Ramos (cell line): ENCODE results near the gene COIL.
"Not testable (repeated sequence)": the region's sequence is repeated elsewhere in the genome, so short reads cannot be mapped to it uniquely, and the experiment has no call there.

Experiments used
- in situ Hi-C: fragments of 300-500 bp; cut with MboI; formaldehyde crosslinking; loops from one replicate; pipeline ENCODE4 v1.14.3; 2022; ENCODE audit warnings: low sequenced_read_pairs; ENCODE audit not compliant: unreplicated experiment

The COIL gene

DNA sequence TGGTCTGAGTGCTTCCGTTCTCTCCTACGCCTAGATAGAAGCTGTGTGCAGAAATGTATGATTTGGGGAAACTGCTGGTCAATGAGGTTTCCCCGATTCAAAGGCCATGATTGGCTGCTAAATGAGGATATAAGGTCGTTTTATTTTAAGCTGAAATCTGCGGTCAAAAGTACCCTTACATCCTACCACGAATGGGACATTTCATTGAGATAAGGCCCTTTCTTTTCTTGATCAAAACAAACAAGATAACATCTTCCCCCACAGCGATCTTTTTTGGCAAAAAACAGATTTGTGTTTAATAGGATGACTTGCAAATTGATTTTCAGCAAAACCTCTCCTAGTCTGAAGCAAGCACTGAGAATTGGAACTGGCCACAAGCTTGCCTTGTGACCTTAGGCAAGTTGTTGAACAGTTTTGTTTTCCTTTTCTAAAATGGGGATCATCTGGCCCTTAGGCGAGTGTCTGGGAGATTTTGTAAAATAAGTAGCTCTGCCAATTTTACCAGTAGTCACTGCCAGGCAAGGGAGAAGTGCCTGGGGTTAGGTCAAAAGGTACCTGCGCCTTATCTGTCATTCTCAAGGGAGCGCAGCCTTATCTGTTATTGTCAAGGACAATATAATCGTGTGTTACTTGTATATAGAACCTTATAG lies 17.7 kb upstream of the COIL start:
- in situ Hi-C loops, result no loop called here

DNA sequence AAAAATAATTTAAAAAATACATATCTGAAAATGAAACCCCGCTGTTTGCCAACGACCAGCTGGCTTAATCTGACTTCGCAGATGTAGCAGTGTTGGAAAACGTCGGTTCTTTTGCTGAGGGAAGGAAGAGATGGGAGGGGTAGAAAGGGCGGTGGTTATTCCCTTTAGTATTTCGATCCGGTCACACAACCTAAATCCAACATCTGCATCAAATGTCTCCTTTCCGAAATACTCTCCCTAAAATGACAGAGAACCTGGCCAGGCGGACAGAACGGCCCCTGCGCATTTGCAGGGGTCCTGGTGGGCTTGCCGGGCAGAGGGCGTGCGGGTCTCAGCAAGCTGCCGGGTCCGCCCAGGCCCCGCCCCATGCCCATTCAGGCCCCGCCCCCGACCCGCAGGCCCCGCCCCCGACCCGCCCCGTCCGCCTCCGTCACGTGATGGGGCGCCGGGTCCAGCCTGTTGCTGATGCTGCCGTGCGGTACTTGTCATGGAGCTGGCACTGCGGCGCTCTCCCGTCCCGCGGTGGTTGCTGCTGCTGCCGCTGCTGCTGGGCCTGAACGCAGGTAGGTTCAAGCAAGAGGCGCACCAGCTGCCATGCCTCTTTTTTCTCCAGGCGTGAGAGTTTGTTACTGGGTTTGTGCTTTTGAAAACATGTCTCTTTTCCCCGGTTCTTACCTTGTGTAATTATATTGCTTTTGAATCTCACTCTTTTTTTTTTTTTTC lies 17.0 kb upstream of the COIL start, which contains the start of gene SCPEP1:
Gene SCPEP1 (plus strand): TSS at position 459 of the 723 bp plus-strand sequence. CDS start 29 bp downstream, at position 488.
- in situ Hi-C loops, result no loop called here

DNA sequence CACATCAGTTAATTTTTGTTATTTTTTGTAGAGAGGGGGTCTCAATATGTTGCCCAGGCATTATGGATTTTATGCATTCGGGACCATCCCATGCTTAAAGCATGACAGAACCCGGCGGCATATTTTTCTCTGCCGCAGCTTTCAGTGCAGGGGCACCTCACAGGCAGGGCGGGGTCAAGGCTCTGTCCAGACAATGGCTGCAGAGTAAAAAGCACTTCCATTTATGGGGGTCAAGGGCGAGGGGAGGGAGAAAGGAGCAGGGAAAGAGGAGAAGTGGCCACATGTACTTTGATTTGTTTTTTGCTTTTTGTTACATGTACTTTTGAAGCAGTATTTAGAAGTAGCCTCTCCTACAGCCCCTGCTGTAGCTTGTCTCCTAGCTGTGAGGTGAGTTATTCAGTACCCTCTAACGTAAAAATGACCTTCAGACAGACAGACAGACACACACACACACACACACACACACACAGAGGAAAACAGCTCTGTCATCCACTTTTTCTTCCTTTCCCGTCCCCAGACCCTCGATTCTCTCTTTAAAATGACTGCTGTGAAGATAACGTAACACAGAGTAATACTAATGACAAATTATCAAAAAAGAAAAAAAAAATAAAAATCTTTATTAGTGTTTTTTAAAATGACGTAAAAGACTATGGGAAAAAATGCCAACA lies 16.2 kb upstream of the COIL start:
- in situ Hi-C loops, result no loop called here

DNA sequence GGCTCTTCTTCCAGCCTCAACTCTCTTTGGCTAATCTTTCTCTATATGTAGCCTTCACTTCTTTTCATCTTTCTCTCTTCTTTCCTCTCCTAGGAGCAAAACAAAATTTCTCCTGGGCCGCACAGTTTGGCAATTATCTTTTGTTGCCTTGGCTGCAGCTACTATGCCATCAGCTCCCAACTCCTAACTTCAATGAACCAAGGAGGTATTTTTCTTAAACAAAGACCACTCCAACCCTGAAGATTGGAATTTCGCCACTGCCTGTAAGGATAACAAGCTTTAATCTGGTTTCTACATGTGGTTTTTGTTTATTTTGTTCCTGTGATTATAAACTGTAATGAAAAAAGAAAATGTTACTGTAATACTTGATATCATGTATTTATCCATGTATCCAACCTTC lies 14.8 kb upstream of the COIL start:
- in situ Hi-C loops, result no loop called here

DNA sequence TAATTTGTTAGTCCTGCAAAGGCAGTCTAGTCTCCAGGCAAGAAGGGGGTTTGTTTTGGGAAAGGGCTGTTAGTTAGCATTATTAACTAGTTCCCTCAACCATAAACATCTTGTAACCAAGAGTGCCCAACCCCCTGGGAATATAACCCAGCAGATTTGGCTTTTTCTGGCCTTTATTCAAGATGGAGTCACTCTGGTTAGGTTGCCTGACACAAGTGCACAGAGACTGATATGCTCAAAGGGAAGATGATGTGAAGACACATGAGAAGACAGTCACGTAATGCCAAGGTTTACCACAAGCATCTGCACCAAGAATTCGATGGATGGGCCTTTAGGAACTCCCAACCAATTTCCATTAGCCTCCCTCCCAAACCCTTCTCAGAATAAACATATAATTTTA lies 13.2 kb upstream of the COIL start:
- in situ Hi-C loops, result no loop called here

DNA sequence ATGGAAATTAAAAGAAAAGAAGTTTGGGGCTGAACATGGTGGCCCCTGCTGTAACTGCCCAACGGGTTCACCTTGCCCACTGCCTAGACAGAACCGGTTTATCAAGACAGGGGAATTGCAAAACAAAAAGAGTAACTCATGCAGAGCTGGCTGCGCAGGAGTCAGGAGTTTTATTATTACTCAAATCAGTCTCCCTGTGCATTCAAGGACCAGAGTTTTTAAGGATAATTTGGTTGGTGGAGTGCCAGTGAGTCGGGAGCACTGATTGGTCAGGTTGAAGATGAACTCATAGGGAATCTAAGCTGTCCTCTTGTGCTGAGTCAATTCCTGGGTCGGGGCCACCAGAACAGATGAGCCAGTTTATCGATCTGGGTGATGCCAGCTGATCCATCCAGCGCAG lies 12.7 kb upstream of the COIL start:
- in situ Hi-C loops, result no loop called here

DNA sequence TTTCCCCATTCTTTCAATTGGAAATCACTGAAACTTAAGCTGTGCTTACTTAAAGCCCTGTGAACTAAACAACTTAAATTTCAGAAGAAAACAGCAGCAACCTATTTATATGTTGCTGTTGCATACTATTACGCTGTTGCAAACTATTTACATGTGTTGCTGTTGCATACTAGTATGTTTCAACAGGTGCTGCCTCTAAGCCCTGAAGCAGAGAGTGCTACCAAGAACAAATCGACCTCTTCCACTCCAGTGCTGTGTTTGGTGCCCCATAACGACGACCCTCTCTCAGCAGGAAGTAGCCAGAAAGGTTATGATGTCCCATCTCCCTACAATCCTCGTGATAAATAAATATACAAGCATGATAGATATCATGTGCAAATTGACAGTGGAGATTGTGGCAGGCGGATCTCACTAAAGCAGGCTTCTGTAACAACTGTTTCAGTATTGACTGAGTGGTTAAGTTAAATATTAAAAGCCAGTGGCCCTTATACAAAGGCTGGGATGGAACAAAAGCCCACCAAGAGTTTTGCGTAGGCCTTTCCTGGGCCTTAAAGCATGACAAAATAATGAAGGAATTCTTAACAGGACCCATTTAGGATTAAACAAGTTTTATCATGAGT lies 11.4 kb upstream of the COIL start:
- in situ Hi-C loops, result no loop called here

DNA sequence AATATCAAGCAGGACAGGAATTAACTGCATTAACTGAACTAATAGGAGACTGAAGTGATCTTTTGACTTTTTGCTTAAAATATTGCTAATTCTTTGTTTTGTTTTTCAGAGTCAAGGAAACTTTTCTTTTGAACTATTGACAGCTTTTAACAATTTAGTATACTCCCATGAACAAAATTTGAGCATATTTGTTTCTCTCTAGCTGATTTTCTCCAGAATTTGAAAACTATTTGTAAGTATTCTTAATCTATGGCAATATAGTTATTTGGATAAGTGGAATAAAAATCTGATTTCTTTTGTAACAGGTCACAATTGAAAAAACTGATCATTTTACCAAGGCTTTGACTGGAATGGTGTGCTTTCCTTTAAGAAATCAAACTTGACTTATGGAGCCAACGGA lies 10.1 kb upstream of the COIL start:
- in situ Hi-C loops, result no loop called here

DNA sequence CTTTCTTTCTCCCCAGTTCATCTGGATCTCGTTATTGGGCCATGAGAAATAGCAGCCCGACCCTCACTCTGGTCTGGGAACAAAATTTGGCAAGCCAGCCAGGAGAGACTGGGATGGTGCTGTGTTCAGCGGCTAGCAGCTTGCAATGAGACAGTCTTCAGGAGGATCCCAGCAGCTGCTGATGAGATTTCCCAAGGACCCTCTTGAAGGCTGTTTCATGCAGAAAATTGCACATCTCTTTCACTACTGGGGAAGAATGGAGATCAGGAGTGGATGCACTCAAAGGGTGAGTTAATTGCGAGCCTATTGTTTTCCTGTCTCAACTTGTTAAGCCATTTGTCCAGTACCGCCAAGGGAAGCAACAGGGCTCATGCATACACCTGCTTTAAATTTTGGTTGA lies 5.5 kb upstream of the COIL start:
- in situ Hi-C loops, result no loop called here

DNA sequence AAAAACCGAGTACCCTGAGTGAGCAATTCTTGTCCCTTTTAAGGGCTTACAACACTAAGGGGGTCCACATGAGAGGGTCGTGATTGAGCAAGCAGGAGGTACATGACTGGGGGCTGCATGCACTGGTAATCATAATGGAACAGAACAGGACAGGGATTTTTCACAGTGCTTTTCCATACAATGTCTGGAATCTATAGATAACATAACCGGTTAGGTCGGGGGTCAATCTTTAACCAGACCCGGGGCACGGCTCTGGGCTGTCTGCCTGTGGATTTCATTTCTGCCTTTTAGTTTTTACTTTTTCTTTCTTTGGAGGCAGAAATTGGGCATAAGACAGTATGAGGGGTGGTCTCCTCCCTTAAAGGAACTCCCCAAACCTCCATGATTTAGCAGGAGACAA lies 4.8 kb upstream of the COIL start:
- in situ Hi-C loops, result not testable (repeated sequence)

DNA sequence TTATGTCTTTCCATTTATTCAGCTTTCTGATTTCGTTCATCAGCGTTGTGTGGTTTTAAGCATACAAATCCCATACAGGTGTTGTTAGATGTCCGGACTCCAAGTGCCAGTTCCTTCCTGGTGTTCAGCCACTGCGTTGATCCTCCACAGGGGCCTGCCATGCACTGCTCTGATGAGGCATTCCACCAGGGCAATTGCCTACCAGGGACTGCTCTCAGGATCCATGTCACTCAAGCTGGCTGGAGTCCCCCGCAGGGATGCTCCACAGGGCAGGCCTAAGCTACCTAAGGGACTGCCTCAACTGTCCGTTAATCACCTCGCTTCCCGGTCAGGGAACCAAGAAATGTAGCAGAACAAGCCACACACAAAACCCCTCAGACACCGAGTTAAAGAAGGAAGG lies 4.4 kb upstream of the COIL start:
- in situ Hi-C loops, result not testable (repeated sequence)

DNA sequence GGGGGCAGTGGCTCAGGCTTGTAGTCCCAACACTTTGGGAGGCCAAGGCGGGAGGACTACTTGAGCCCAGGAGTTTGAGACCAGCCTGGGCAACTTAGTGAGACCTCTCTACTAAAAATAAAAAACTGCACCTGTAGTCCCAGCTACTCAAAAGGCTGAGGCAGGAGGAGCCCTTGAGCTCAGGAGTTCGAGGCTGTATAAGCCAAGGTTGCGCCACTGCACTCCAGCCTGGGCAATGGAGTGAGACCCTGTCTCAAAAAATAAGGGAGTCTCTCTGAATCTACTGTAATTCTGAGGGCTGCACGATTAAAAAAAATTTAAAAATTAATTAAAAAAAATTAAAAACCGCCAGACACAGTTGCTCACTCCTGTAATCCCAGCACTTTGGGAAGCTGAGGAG lies 3.9 kb downstream of the COIL start:
- in situ Hi-C loops, result no loop called here

DNA sequence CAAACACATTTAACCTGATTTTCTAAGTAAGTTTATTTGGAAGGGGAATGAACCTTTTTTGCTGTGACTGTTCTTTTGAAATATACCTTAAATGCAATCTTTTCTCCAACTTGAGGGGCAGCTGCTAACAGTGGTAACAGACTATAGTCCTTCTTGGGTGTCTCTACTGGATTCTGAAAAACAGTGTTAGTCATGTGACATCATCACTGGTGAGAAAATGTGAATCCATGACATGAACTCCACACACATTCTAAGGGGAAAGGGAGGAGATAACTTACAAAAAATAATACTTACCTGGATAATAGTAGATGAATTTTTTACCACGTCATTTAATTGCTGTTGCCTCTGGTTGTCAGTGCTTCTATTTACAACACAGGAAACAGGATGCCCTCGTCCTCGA lies 11.3 kb downstream of the COIL start:
- in situ Hi-C loops, result no loop called here

DNA sequence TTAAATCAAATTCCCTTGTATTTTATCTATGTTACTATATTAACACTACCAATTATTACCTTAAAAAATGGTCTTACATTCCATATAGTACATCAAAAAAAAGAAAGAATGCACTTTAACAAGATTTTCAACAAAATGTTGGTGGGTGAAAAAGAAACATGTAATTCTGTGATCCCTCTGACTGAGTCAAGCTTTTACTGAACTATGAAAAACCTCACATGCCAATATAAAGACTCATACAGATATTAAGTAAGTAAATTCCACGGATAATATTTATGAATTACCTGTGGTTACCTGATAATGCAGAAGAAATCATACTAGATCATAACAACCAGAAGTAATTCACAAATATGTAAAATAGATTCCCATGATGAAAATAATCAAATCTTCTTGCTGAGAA lies 12.4 kb downstream of the COIL start:
- in situ Hi-C loops, result no loop called here

DNA sequence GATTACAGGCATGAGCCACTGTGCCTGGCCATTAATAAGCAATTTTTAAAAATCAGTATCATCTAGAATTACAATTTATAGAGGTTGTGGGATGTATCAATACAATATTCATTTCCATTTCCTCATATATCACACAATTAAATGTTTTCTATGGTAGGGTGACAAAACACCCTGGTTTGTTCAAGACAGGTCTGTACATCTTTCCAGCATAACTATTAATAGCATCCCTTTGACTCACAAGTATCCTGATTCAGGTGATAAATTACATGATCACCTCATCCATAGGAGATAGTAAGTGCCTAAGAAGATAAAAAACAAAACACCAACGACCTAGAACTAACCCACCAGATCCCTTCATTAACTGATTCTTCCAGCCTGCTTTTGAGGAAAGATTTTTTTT lies 13.1 kb downstream of the COIL start:
- in situ Hi-C loops, result no loop called here

DNA sequence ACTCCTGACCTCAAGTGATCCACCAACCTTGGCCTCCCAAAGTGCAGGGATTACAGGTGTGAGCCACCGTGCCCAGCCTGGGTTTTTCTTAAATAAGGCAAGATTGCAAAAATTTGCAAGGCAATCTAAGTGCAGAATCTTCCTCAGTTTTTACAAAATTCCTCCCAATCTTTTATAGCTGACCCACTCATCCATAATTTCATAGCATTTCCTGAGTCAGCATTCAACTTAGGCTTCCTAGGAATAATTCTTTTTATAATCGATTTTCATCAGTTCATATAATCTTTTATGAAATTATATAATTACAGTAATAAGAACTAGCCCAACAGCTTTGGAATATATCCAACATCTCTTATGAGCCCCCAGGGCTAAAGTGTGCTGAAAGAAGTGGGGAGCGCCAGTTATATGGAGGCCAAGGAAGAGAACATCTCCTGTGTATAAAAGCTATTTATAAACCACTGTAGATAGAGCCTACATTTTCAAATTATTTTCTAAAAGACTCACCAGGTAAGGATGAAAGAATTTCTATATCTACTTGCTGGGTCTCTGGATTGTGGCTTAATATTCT lies 14.8 kb downstream of the COIL start:
- in situ Hi-C loops, result no loop called here

DNA sequence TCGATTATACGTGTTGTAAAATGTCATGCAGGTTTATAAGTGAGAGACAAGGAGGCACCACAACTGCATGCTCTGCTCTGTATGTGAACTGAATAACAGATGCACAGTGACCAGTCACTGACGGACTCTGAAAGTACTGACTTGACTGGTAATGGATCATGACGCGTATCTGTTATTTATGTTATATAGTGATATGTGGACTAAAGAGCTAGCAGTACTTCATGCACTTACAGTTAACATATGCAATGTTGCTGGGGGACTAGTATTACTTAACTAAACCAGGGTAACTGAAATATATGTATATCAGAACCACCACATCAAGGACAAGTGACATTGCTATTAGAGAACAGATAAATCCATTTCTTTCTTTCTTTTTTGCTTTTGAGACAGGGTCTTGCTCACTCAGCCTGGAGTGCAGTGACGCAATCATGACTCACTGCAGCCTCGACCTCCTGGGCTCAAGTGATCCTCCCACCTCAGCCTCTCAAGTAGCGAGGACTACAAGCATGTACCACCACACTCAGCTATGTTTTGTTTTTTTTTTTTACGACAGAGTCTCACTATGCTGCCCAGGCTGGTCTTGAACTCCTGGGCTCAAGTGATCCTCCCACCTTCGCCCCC lies 17.2 kb downstream of the COIL start:
- in situ Hi-C loops, result loop anchor here (5.0 kb wide), 2 partner anchors 51 to 126 kb away; no protein-coding TSS in a partner anchor

DNA sequence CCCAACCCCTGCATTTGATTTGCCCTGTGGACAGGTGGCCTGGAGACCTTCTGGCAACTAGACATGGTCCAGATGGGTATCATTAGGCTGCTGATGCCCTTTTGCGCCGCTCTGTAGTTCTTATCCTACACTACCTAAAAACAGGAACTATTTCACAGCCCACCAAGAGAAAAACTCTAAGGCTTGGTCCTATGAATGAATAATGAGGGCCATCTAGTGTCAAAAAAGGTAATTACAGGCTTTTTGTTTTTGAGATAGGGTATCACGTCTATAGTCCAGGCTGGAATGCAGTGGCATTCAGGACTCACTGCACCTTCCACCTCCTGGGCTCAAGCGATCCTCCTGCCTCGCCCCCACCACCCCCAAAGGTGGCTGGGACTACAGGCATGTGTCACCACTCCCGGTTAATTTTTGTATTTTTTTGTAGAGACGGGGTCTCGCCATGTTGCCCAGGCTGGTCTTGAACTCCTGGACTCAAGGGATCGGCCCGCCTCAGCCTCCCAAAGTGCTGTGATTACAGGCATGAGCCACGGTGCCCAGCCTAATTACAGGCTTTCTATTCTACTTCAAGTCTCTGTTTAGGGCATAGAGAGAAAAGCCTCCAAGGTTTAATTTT lies 20.9 kb downstream of the COIL start:
- in situ Hi-C loops, result loop anchor here (5.0 kb wide), 2 partner anchors 48 to 123 kb away; no protein-coding TSS in a partner anchor

DNA sequence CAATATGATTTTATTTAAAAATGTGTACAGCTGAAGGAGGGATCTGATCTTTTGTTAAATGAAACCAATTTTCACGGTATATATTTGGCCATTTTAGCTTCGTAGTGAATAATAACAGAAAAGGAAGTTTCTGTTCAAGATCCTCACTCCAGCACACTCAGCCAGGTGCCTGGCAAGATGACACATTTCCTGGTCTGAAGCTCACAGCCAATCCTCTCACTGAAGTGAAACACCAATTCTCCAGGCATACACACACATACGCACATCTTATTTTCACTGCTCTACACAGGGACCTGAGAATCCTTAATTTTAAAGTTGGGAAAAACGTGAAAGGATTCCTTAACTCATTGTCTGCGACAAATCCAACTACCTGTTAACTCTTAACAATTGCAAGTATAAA lies 22.6 kb downstream of the COIL start:
- in situ Hi-C loops, result not testable (repeated sequence)

DNA sequence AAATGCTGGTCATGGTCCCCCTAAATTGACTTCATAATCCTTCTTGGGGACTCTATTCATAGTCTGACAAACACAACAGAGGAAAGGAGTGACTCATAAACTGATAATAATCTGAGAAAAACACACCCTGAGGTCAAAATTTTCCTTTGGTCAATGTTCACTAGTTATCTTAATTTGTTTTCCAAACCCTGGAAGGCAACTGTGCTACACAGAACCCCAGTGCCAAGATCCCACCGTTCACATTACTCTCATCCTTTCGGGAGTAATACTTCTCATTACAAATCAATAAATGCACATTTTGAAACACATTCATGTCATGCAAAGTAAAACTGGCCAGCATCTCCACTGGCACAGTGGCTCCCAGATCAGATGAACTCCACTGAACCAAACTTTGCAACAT lies 23.2 kb downstream of the COIL start:
- in situ Hi-C loops, result no loop called here
